Breast epithelium (tissue), 3 donors: ENCODE measurements around the gene PDZD2.
"Not testable (repeated sequence)": the region's sequence is repeated elsewhere in the genome, so short reads cannot be mapped to it uniquely, and the experiment has no call there.

Experiments
- POLR2A ChIP-seq: fragments of 450-650 bp; IDR thresholded peaks from one replicate; pipeline ENCODE4 v1.6.1; 2016; ENCODE audit warnings: antibody characterized with exemption, mild to moderate bottlenecking, moderate library complexity
- POLR2AphosphoS5 ChIP-seq, 3 donors: sonication (generic); formaldehyde crosslinking; IDR thresholded peaks; one replicate each; pipeline ENCODE4 v1.6.1; 2017; ENCODE audit warnings: antibody characterized with exemption in 3 of 3
- TF ChIP-seq, protein P1 (sequence below), 3 donors: fragments of 450-650 bp; IDR thresholded peaks; one replicate each; pipeline ENCODE4 v1.5.1; 2016 to 2017; ENCODE audit warnings: antibody characterized with exemption in 3 of 3, mild to moderate bottlenecking in 3 of 3, moderate library complexity in 3 of 3

DNA sequence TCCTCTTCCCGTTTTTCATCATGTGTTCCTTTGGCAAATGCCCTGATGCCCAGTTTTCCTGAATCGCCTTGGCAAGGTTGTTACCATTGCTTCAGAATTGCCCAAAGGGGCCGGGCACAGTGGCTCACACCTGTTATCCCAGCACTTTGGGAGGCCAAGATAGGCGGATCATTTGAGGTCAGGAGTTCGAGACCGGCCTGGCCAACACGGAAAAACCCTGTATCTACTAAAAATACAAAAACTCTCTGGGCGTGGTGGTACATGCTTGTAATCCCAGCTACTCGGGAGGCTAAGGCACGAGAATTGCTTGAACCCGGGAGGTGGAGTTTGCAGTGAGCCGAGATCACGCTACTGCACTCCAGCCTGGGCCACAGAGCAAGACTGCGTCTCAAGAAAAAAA lies 125.8 kb downstream of the PDZD2 start:
- TF ChIP-seq, protein P1, sequence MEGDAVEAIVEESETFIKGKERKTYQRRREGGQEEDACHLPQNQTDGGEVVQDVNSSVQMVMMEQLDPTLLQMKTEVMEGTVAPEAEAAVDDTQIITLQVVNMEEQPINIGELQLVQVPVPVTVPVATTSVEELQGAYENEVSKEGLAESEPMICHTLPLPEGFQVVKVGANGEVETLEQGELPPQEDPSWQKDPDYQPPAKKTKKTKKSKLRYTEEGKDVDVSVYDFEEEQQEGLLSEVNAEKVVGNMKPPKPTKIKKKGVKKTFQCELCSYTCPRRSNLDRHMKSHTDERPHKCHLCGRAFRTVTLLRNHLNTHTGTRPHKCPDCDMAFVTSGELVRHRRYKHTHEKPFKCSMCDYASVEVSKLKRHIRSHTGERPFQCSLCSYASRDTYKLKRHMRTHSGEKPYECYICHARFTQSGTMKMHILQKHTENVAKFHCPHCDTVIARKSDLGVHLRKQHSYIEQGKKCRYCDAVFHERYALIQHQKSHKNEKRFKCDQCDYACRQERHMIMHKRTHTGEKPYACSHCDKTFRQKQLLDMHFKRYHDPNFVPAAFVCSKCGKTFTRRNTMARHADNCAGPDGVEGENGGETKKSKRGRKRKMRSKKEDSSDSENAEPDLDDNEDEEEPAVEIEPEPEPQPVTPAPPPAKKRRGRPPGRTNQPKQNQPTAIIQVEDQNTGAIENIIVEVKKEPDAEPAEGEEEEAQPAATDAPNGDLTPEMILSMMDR (IDR thresholded peaks at IDR 0.05) = not testable (repeated sequence)
- not testable (repeated sequence) for TF ChIP-seq POLR2A; POLR2AphosphoS5 (IDR thresholded peaks at IDR 0.05)
